DND-41 (cell line): ENCODE results near the gene ACTL10.

ENCODE experiments used
- CTCF ChIP-seq: IDR thresholded peaks from 2 replicates; pipeline ENCODE4 v1.5.1; 2012; ENCODE audit warnings: borderline replicate concordance, low read length, moderate library complexity, mild to moderate bottlenecking; ENCODE audit not compliant: poor library complexity, severe bottlenecking; ENCODE audit errors: extremely low read depth
- EZH2 ChIP-seq: IDR thresholded peaks from 3 replicates; pipeline ENCODE4 v1.6.1; 2012; ENCODE audit warnings: borderline replicate concordance, low read depth, mild to moderate bottlenecking, moderate library complexity, low read length, inconsistent platforms; ENCODE audit not compliant: severe bottlenecking

DNA sequence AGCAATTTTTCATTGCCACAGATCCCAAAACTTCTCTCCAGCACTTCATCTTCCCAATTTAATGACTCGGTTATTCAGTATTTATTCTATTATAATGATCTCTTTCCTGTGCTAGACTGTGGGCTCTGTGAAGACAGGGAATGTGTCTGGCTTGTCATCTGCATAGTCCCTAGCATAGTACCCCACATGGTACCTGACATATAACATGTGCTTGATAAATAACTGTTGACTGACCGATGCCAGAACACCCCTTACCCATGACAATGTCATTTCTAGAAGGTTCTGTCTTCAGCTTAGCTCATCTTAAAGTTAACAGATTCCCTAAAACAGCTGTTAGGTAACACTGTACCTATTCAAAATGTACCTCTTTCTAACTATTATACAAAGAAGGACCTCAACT lies 49.8 kb downstream of the ACTL10 start:
- no peak for TF ChIP-seq CTCF
- no peak for TF ChIP-seq EZH2
